HepG2 (cell line): Measurements from ENCODE around the gene TNNT1. TPM values are rescaled to one million over a fixed set of nuclear protein-coding genes. Genes with fewer than 3 reads are reported as not detected.

Experiments
- ATAC-seq: fragments of 200-7000 bp; cut with Tn5 transposase; 3 replicates; pipeline ENCODE4 v1.9.1; 2020; ENCODE audit warnings: mild to moderate bottlenecking, moderate library complexity
- BruUV-seq: library from RNA; stranded (reverse); fragments of 400-500 nt; replicated peaks from 2 replicates; lab custom pipeline; 2021; lab: Mats Ljungman, UMichigan
- CTCF ChIA-PET: fragments of 300-600 bp; formaldehyde crosslinking; extraction: SDS; loops from one replicate; lab custom pipeline; 2021; ENCODE audit warnings: low total read pairs, inconsistent platforms, low intra/inter-chr PET ratio; lab: Yijun Ruan, JAX
- POLR2A ChIA-PET: fragments of 350-600 bp; sonication (Branson Sonifier 250); formaldehyde crosslinking; loops from one replicate; lab custom pipeline; 2020; ENCODE audit warnings: antibody characterized with exemption, inconsistent platforms; lab: Yijun Ruan, JAX
- DNase-seq: peaks from one replicate; pipeline ENCODE4 v3.0.0-alpha.2; 2015; ENCODE audit warnings: low spot score
- FAIRE-seq: peaks from 3 replicates; lab custom pipeline; 2011; peaks lifted over from hg19 to GRCh38; lab: Jason Lieb, UNC
- H2AFZ ChIP-seq: one replicate; pipeline ENCODE4 v1.6.1; 2011; ENCODE audit warnings: low read length, inconsistent platforms
- H3K27ac ChIP-seq: fragments of 300-600 bp; 3 replicates; pipeline ENCODE4 v1.8.0; 2011; ENCODE audit warnings: mixed run types, mild to moderate bottlenecking, mixed read lengths, low read length, inconsistent platforms; ENCODE audit not compliant: insufficient read depth; ENCODE audit errors: extremely low read length
- H3K27me3 ChIP-seq, 2 experiments: fragments of 200-600 bp in 1 of 2; 2 replicates in 1 of 2; 3 replicates in 1 of 2; pipeline versions ENCODE4 v1.6.0 to v1.8.0; 2011; ENCODE audit warnings: low read length in 2 of 2, mild to moderate bottlenecking in 2 of 2, moderate library complexity in 2 of 2, inconsistent platforms in 1 of 2; ENCODE audit not compliant: insufficient read depth in 2 of 2, control insufficient read depth in 1 of 2
- H3K36me3 ChIP-seq, 2 experiments: fragments of 200-600 bp in 1 of 2; replicated peaks in 1 of 2; 2 replicates in 1 of 2; 3 replicates in 1 of 2; pipeline versions ENCODE4 v1.5.1 to v1.8.0; 2011; ENCODE audit warnings: low read length in 2 of 2, inconsistent platforms in 1 of 2; ENCODE audit not compliant: insufficient read depth in 2 of 2, control insufficient read depth in 1 of 2
- H3K4me1 ChIP-seq: 2 replicates; pipeline ENCODE4 v1.5.1; 2012; ENCODE audit warnings: low read length, inconsistent platforms; ENCODE audit not compliant: insufficient read depth
- H3K4me2 ChIP-seq: 2 replicates; pipeline ENCODE4 v1.6.0; 2011; ENCODE audit warnings: low read depth, low read length, inconsistent platforms
- H3K4me3 ChIP-seq, 3 experiments: fragments of 200-600 bp in 1 of 3; sonication (generic), shearing (Covaris generic) in 1 of 3; replicated peaks in 1 of 3; 2 replicates each; pipeline ENCODE4 v1.5.1; 2011 to 2016; ENCODE audit warnings: low read length in 3 of 3, inconsistent platforms in 2 of 3, low read depth in 2 of 3, mild to moderate bottlenecking in 2 of 3, control low read depth in 1 of 3, mixed read lengths in 1 of 3; ENCODE audit not compliant: insufficient read depth in 1 of 3
- H3K79me2 ChIP-seq: one replicate; pipeline ENCODE4 v1.6.1; 2011; ENCODE audit warnings: low read length, inconsistent platforms; ENCODE audit not compliant: insufficient read depth
- H3K9ac ChIP-seq: 2 replicates; pipeline ENCODE4 v1.6.0; 2011; ENCODE audit warnings: mild to moderate bottlenecking, low read depth, low read length, inconsistent platforms; ENCODE audit not compliant: insufficient read depth
- H3K9me3 ChIP-seq: 2 replicates; pipeline ENCODE4 v1.5.1; 2012; ENCODE audit warnings: mild to moderate bottlenecking, low read length
- H4K20me1 ChIP-seq: 2 replicates; pipeline ENCODE4 v1.6.0; 2011; ENCODE audit warnings: inconsistent platforms, mild to moderate bottlenecking, low read length, moderate library complexity; ENCODE audit not compliant: insufficient read depth
- ELF1 ChIP-seq: sonication (generic); formaldehyde crosslinking; IDR thresholded peaks from 2 replicates; pipeline ENCODE4 v1.4.0; 2020; ENCODE audit warnings: missing genetic modification reagents
- GABPB1 ChIP-seq: IDR thresholded peaks from 2 replicates; pipeline ENCODE4 v1.6.1; 2016; ENCODE audit warnings: mild to moderate bottlenecking, missing genetic modification reagents, moderate library complexity, missing compliant biosample characterization
- HDAC1 ChIP-seq: sonication (generic); formaldehyde crosslinking; IDR thresholded peaks from 2 replicates; pipeline ENCODE4 v1.5.1; 2020; ENCODE audit warnings: mild to moderate bottlenecking, missing genetic modification reagents
- NFYC ChIP-seq: IDR thresholded peaks from 2 replicates; pipeline ENCODE4 v1.6.1; 2016; ENCODE audit warnings: missing genetic modification reagents, missing compliant biosample characterization
- SPEN ChIP-seq: sonication (generic); formaldehyde crosslinking; IDR thresholded peaks from 2 replicates; pipeline ENCODE4 v1.5.1; 2020; ENCODE audit warnings: low read depth, mild to moderate bottlenecking, missing genetic modification reagents
- ZFX ChIP-seq: sonication (generic); formaldehyde crosslinking; IDR thresholded peaks from 2 replicates; pipeline ENCODE4 v1.4.0; 2020; ENCODE audit warnings: mild to moderate bottlenecking, low read depth, missing genetic modification reagents, moderate library complexity
- ZMYM3 ChIP-seq: sonication (generic); formaldehyde crosslinking; IDR thresholded peaks from 2 replicates; pipeline ENCODE4 v1.5.1; 2020; ENCODE audit warnings: mild to moderate bottlenecking, missing genetic modification reagents
- ZNF510 ChIP-seq: sonication (generic); formaldehyde crosslinking; IDR thresholded peaks from 2 replicates; pipeline ENCODE4 v1.4.0; 2020; ENCODE audit warnings: low read depth, mild to moderate bottlenecking, missing genetic modification reagents
- ZSCAN29 ChIP-seq: sonication (generic); formaldehyde crosslinking; conservative IDR thresholded peaks from 2 replicates; pipeline ENCODE4 v1.4.0; 2020; ENCODE audit warnings: mild to moderate bottlenecking, missing genetic modification reagents
- WGBS: methylation state at CpG from one replicate; pipeline ENCODE4 v1.1.6; 2017; ENCODE audit warnings: low lambda C conversion rate; 5-methylcytosine and 5-hydroxymethylcytosine counted together
- in situ Hi-C: cut with HindIII; loops from 2 replicates; pipeline ENCODE4 v1.10.0; 2017; ENCODE audit warnings: low pct_unique_long_range_greater_than_20kb; ENCODE audit not compliant: extremely low pct_ligation_motif_present
- intact Hi-C: fragments of 100-400 bp; cut with micrococcal nuclease; formaldehyde crosslinking; loops from one replicate; pipeline ENCODE4 v1.10.0; 2022; ENCODE audit not compliant: unreplicated experiment
- polyA plus RNA-seq, 8 experiments: library from polyadenylated mRNA; depleted of rRNA in 3 of 8; stranded (reverse) in 7 of 8; unstranded in 1 of 8; fragments of >200 nt; fragmentation: Illumina TruSeq in 4 of 8; extraction: Trizol in 4 of 8; gene quantifications; 2 replicates each; pipeline versions ENCODE4 v1.2.1 to v1.2.3, GENCODE V29; 2011 to 2016; ENCODE audit warnings: low read depth in 4 of 8, missing spikeins in 1 of 8, mixed read lengths in 1 of 8; ENCODE audit not compliant: insufficient read depth in 1 of 8
- total RNA-seq, 5 experiments: library from RNA; depleted of rRNA; stranded (reverse); fragments of >200 nt; fragmentation: Illumina TruSeq; extraction: Trizol; gene quantifications; 2 replicates each; pipeline ENCODE4 v1.2.3, GENCODE V29; 2016; ENCODE audit warnings: low read depth in 1 of 5
- TF ChIP-seq, protein P1 (sequence below): IDR thresholded peaks from 2 replicates; pipeline ENCODE4 v1.6.1; 2012; ENCODE audit warnings: inconsistent platforms
- TF ChIP-seq, protein P2 (sequence below): sonication (generic); formaldehyde crosslinking; IDR thresholded peaks from 2 replicates; pipeline ENCODE4 v1.5.0; 2020; ENCODE audit warnings: mild to moderate bottlenecking, missing genetic modification reagents, borderline replicate concordance
- TF ChIP-seq, protein P3 (sequence below): sonication (generic); formaldehyde crosslinking; IDR thresholded peaks from 2 replicates; pipeline ENCODE4 v1.4.0; 2020; ENCODE audit warnings: mild to moderate bottlenecking, missing genetic modification reagents

The TNNT1 gene
- total and polyA plus RNA-seq, 2 of the 13 experiments (the other 11 are each of a cell fraction or from before 2014, with no cell fraction given): 1.3 to 2.4 TPM

DNA sequence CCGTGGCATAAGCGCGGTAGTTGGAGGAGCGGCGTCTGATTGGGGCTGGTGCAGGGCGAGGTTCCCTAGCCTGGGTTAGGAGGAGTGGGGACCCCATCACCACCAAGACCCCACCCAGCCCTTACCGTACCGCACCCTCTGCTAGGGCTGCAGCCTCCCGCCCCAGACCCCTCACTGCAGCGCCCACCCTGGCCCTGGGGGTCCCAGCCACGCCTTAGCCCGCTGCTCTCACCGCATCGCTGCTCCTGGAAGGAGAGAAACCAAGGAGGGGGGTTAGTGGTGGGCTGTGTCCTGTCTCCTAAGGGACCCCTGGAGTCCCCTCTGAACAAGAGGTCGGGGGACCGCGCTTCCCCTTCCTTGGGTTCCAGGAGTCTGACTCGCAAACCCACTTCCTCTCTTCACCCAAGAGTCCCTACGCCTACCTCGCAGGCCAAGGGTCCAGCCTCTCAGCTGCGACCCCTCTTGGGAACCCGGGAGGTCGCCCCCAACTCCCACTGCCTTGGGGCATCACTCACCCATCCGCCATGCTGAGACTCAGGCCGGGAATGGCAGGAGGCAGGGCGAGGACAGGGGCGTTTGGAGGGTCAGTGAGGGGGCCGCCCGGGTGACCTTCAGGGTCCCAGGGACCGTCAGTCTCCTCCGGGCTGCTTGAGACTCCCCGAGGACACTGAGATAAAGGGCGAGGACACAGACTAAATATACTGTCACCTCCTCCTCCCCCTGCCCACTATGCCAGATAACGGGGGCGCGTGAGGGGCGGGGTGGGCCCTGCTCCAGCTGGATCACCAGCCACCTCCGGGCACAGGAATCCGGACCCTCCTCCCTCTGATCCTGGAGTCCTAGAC is 8.3 kb upstream of the TNNT1 start, which contains the start of gene TNNI3 (continued):
- TF ChIP-seq ZNF510 (CRISPR knock-in tag): no peak

DNA sequence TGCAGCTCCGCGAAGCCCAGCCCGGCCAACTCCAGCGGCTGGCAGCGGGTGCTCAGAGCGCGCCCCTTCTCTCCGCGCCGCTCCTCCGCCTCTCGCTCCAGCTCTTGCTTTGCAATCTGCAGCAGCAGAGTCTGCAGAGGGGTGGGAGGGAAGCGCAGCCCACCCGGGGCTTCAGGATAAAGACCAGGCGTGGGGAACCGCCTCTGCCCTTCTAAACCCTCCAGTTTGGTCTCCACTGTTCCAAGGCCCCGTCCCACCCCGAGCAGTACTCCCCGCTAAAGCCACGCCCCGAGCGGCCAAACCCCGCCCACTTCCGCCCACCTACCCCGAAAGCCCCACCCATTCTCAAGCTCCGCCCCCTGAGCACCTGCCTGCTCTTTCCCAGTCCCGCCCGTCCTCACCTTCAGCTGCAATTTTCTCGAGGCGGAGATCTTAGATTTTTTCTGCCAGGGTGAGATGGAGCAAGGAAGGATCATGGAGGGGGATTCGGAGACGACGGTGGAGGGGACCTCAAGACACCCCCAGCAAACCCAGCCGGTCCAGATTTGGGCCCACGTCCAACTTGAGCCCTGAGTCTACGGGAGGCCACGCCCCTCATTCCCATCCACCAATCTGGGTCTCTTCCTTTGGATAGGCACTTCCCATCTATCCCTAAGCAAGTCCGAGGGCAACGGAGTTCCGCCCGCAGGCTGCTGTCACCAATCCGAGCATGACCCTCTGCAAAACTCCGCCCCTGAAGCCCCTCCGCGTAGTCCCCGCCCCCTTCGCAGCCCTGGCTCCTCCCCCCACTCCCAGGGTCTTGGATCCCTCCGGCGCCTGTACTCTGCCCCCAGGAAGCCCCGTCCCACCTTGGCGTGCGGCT is 7.4 kb upstream of the TNNT1 start:
- Histone ChIP-seq H3K9ac (peak overlapping the region; percentile 46; the same call in 1 of the 2 replicates), H3K4me2 (peak overlapping the region; percentile 74), H3K9me3 (peaks cover 8% of the 10 kb centered on the region), H3K4me3 (peak overlapping the region; percentile 45 to 71 (median 51); a peak in 5 of 6 replicates), H3K27ac (no peak overlapping the region), H3K4me1 (peaks cover 20% of the 10 kb centered on the region), H2AFZ (no peak overlapping the region), H3K27me3 (peaks cover 0 to 24% of the 10 kb centered on the region in 2 experiments; a peak in 2 of 5 replicates), H3K79me2 (no peaks in the 10 kb centered on the region), H4K20me1 (no peaks in the 10 kb centered on the region), H3K36me3 (no peaks in the 10 kb centered on the region)
- 5% methylated on average over 17 of the region's 52 CpGs for WGBS
- POLR2A ChIA-PET: interaction anchor here (0.6 to 1.2 kb wide), 4 partner anchors 76 to 238 kb away, joined by 3 to 4 read pairs (median 4); partner anchors contain the start of gene PPP6R1
- intact Hi-C loops (no loop called here), in situ Hi-C loops (no loop called here)
- no TSS peak for BruUV-seq
- DNase-seq (peak; percentile 64), FAIRE-seq (no peak), ATAC-seq (peak; percentile 54)
- CTCF ChIA-PET: no interaction called here
- TF ChIP-seq ZFX (peak; percentile 32; the same call in 1 of the 2 replicates), SPEN (CRISPR knock-in tag) (0 out of 2 replicates have a peak, but pooled peaks have one; percentile 13), HDAC1 (CRISPR knock-in tag) (peak; percentile 25; the same call in 1 of the 2 replicates), NFYC (CRISPR knock-in tag) (0 out of 2 replicates have a peak, but pooled peaks have one; percentile 20), ZSCAN29 (CRISPR knock-in tag) (0 out of 2 replicates have a peak, but pooled peaks have one; percentile 39), ELF1 (no peak), GABPB1 (CRISPR knock-in tag) (peak; percentile 68; the same call in 1 of the 2 replicates), ZMYM3 (CRISPR knock-in tag) (no peak)
- TF ChIP-seq, protein P1, sequence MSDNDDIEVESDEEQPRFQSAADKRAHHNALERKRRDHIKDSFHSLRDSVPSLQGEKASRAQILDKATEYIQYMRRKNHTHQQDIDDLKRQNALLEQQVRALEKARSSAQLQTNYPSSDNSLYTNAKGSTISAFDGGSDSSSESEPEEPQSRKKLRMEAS: peak; percentile 41; the same call in 1 of the 2 replicates
- TF ChIP-seq, protein P2, sequence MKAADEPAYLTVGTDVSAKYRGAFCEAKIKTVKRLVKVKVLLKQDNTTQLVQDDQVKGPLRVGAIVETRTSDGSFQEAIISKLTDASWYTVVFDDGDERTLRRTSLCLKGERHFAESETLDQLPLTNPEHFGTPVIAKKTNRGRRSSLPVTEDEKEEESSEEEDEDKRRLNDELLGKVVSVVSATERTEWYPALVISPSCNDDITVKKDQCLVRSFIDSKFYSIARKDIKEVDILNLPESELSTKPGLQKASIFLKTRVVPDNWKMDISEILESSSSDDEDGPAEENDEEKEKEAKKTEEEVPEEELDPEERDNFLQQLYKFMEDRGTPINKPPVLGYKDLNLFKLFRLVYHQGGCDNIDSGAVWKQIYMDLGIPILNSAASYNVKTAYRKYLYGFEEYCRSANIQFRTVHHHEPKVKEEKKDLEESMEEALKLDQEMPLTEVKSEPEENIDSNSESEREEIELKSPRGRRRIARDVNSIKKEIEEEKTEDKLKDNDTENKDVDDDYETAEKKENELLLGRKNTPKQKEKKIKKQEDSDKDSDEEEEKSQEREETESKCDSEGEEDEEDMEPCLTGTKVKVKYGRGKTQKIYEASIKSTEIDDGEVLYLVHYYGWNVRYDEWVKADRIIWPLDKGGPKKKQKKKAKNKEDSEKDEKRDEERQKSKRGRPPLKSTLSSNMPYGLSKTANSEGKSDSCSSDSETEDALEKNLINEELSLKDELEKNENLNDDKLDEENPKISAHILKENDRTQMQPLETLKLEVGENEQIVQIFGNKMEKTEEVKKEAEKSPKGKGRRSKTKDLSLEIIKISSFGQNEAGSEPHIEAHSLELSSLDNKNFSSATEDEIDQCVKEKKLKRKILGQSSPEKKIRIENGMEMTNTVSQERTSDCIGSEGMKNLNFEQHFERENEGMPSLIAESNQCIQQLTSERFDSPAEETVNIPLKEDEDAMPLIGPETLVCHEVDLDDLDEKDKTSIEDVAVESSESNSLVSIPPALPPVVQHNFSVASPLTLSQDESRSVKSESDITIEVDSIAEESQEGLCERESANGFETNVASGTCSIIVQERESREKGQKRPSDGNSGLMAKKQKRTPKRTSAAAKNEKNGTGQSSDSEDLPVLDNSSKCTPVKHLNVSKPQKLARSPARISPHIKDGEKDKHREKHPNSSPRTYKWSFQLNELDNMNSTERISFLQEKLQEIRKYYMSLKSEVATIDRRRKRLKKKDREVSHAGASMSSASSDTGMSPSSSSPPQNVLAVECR (CRISPR knock-in tag): peak; percentile 19; the same call in 1 of the 2 replicates
- TF ChIP-seq, protein P3, sequence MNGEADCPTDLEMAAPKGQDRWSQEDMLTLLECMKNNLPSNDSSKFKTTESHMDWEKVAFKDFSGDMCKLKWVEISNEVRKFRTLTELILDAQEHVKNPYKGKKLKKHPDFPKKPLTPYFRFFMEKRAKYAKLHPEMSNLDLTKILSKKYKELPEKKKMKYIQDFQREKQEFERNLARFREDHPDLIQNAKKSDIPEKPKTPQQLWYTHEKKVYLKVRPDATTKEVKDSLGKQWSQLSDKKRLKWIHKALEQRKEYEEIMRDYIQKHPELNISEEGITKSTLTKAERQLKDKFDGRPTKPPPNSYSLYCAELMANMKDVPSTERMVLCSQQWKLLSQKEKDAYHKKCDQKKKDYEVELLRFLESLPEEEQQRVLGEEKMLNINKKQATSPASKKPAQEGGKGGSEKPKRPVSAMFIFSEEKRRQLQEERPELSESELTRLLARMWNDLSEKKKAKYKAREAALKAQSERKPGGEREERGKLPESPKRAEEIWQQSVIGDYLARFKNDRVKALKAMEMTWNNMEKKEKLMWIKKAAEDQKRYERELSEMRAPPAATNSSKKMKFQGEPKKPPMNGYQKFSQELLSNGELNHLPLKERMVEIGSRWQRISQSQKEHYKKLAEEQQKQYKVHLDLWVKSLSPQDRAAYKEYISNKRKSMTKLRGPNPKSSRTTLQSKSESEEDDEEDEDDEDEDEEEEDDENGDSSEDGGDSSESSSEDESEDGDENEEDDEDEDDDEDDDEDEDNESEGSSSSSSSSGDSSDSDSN (CRISPR knock-in tag): peak; percentile 23; the same call in 1 of the 2 replicates
